NCI-H1092 treated with DMSO at 0.1 percent for 48 hours (cell line): ENCODE data around the gene RNF215.
A peak's percentile ranks its signal among the peaks of the same experiment; 100 is the strongest.
"Not testable (repeated sequence)": the region's sequence is repeated elsewhere in the genome, so short reads cannot be mapped to it uniquely, and the experiment has no call there.

Experiments
- DNase-seq: peaks from one replicate; lab custom pipeline; 2025; lab: John Stamatoyannopoulos, UW

RNF215 gene

DNA sequence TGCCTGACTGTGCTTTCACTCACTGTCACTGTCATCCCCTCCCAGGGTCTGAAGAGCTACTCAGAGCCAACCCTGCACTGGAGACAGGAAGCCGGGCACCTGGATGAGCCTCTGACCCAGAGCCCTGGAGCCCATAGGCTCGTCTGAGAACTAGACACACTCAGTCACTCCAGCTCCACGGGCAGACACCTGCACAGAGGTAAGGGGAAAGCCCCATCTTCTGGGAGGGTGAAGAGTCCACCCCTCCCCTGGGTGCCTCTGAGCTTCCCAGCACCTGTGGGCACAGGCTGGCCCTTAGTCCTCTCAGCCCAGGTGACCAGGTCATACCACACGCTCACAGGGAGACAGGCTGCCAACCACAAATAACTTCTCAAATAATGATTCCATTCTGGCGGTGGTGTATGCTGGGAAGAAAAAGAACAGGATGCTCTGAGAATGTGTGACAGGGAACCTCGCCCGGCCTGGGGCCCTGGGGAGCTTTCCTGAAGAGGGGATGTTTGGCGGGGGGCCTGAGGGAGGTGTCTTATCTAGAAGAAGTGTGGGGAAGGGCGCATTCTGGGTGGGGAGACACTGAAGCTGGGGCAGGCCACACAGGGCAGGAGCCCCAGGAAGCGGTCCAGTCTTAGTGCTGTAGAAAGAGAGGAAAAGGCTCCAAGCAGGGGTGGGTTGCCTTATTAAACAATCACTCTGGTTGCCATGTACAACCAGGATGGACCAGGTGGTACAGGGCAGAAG lies 25.1 kb downstream of the RNF215 start:
- no peak for DNase-seq

DNA sequence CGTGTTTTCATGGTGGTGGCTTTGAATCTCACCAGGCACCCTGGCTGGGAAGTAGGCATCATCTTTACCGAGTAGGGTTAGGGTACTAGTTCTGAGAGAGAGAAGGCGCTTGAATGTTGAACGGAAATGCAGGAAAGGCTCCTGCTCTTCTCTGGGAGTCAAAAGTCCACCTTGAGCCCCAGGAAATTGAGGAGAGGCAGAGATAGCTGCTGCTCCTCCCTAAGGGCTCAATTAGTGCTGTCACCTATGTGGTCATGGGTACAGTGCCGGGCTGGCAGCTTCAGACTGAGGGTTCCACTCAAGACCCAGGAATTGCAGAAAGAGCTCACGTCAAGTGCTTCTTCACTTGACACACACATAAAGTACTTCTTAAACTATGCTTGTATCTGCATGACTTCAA lies 28.7 kb downstream of the RNF215 start:
- no peak for DNase-seq

DNA sequence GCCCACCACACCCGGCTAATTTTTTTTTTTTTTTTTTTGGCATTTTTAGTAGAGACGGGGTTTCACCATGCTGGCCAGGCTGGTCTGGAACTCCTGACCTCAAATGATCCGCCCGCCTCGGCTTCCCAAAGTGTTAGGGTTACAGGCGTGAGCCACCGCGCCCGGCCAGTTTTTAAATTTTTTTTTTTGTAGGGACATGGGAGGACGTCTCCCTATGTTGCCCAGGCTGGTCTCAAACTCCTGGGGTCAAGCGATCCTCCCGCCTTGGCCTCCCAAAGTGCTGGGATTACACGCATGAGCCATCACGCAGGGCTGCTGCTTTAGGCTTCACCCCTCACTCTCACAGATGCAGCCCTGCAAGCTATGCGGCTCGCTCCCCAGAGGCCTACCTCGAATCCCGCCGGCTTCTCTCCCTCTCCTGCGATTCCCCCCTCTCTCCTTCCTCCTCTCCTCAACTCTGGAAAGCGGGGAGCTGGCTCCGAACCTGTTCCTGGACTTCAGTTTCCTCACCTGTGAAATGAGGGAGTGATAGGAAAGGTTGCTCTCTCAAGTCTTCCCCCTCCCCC lies 29.5 kb downstream of the RNF215 start:
- no peak for DNase-seq

- DNase-seq, result no peak
These were observed 30.0 kb downstream of the RNF215 start for GRCh38 chr22:30357236-30357570.

GRCh38 chr22:30356449-30357235 lies 30.6 kb downstream of the RNF215 start, which contains the start of the genes CCDC157 and SF3A1:
TSS of gene CCDC157 (plus strand) at chr22:30357007. CDS start at chr22:30366001, 8,994 bp downstream.
TSS of gene SF3A1 (minus strand) at chr22:30356894. CDS start at chr22:30356792, 102 bp downstream.
- peak; percentile 87 for DNase-seq

- DNase-seq, result no peak
These were observed 32.6 kb downstream of the RNF215 start for GRCh38 chr22:30354644-30355043.

GRCh38 chr22:30351226-30351625 lies 36.0 kb downstream of the RNF215 start:
- DNase-seq, result no peak

DNA sequence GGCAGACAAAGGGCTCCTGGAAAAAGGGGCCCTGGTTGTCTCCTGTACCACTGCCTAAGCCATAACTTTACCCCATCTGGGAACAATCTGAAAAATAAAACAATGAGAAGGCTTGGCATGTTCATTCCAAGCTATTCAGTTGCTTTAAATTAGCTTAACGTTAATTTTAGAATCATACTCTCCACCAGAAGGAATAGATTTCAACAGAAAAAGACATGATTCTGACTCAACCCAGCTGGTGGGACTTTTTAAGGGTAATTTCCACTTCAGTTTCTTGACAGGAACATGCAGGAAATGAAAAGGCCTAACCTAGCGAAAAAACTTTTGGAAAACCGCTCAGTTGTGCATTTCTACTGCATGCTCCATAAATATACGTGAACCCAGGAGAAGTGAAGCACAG lies 38.4 kb downstream of the RNF215 start:
- DNase-seq, result no peak

GRCh38 chr22:30348404-30348803 lies 38.8 kb downstream of the RNF215 start:
- DNase-seq, result no peak

GRCh38 chr22:30347255-30347892 lies 39.8 kb downstream of the RNF215 start:
- DNase-seq, result no peak

DNA sequence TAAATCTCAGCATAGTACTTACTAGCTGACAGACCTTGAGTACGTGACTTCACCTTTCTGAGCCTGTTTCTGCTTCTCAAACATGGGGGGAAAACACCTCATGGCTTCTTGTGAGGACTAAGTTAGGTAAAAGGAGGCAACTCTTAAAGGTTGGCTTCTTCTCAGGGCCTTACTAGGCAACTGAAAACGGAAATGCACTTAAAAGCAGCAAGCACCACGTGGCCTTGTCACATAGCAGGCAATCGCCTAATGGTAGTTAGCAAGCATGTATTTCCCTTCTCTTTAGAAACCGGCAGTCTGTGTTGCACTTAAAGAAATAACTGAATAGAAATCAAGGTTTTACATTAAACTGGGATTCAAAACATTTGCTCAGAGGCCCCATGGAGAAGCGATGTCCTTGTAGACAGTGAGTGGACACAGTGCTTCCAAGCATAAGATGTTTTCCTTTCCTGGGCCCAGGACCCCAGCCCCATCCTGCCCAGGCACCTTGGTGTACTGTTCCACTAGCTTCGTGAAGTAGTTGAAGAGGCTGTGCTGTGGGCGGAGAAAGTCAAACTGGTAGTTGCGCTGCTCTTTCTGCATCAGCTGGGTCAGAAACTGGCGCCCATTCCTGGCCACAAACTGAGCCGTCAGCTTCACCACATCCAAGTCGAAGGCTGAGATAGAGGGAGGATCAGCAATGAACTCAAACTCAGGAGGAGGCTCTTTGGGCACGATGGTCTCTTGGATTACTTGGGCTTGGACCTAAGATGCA lies 42.6 kb downstream of the RNF215 start:
- no peak for DNase-seq

DNA sequence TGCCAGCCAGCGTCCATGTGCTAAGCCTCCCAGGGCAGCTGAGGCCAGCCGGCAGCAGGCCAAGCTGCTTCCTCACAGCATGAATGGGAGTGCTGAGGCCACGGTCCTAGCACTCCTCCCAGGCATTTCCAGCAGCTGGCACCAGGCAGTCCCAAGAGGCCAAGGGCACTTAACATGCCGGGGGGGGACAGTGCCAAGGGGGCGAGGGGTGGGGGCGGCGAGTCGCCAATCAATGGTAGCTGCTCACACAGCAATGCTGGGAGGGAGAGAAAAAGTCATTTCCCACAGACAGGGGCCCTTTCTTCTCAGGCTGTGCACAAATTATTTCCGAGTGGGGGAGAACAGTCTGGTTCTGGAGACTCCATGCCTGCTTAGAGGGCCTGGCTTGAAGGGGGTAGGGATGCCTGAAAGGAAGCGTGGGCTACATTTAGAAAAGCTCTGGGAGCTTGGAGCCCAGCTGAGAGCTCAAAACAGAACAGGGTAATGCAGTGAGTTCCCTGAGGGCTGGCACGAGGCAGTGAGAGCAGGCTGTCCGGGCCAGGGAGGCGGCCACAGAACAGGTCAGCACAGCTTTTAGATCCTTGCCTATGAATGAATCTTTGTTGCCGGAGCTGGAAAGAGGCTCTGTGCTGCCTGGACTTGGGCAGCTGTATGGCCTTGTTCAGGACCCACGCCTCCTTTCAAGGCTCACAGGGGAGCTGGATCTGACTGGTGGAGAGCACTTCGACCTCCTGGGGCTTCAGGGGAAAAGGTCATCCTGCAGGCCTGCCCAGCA lies 46.1 kb downstream of the RNF215 start:
- no peak for DNase-seq

DNA sequence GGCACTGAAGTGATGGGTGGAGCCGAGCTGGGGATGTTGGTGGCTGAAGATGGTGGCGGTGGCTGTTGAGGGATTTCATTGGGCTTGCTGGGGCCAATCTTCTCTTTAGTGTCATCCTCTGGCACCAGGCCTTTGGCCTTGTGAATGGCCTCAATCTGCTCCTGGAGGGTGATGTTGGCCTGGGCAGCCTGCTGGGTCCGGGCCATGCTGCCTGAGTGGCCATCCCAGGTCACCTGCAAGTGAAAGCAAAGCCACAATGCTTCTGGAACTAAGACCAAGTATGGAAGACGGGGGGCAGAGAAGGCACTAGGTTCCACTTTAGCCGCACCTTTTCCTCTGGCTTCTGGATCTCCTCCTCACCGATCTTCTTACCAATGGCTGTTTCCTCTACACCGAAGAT lies 48.4 kb downstream of the RNF215 start:
- DNase-seq, result no peak

- not testable (repeated sequence) for DNase-seq
These were observed 48.9 kb downstream of the RNF215 start for GRCh38 chr22:30338341-30338740.

- no peak for DNase-seq
These were observed 49.8 kb downstream of the RNF215 start for GRCh38 chr22:30337461-30337778.

DNA sequence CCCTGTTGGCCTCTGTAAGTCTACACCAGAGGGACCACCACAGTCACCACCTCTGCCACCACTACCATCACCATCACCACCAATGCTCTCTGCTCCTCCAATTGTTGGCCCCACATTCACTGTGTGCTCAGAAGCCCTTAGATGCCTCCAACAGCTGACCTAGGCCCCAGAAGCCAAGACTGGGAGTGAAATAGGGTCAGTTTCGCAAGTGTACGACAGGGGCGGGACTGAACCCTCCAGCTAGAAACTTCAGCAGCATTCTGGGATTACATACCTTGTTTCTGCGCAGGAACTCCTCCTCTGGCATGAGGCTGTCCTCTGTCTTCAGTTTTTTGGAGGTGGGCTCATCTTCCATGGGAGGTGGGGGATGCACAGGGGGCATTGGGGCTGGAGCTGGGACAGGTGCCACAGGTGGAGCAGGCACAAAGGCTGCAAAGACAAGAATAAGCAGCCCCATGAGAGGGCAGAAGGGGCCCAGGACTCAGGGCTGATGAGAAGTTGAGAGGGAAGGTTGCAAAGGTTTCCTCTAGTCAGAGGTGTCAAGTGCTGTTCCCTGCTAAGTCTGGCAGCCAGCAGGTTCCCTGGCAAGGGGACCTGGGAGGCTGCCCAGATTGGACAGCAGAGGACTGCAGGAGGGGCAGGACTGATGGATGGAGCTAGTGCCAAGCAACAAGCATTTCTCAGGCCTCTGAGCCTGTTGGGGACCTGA lies 50.3 kb downstream of the RNF215 start:
- DNase-seq, result no peak

GRCh38 chr22:30335236-30335635 lies 52.0 kb downstream of the RNF215 start:
- DNase-seq, result no peak

DNA sequence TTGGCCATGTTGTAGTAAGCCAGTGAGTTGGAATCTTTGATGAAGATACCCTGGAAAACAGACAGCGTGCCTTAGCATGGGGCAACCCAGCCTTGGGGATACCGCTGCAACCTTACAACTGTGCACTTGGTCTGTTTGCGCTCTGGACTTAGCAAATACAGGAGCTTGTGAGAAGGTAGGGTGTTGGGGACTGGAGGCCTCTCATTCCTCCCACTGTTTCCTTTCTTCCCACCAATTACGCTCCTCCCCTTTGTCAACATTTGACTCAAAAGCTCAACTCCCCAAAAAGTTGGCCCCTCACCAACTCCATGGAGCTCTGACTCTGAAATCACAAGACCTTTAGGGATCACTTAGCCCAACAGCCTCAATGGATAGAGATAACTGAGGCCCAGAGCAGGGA lies 52.6 kb downstream of the RNF215 start:
- DNase-seq, result no peak

- DNase-seq, result no peak
These were observed 53.5 kb downstream of the RNF215 start for GRCh38 chr22:30333707-30334087.

DNA sequence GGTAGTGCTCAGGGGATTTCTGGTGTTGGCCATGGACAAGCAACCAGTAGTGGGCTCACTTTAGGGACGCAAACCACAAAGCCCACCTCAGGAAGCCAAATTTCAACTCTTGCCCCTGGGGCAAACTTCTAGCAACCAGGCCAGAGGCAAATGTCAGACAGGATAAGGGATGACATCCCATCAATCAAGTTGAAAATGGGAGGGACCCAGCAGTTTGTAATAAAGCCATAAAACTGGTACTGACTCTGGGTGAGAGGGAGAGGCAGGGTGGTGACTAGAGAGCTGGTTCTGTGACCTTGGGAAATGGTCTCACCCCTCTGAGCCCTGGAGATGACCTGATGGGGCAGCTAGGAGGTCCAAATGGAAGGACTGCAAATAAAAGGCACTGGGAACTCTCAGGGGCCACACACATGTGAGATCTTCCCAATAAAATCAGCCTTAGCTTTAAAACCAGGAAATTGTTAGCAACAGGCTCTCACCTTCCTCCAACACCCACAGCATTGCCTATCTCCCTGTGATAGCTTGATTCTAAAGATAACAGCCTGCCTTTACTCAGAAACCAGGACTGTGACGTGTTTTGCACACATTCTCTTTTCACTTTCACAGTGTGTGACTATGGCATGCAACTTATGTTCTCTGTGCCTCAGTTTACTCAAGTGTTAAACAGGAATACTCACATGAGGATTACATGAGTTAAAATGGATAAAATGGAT lies 54.1 kb downstream of the RNF215 start:
- no peak for DNase-seq
